GM21717 (cell line): Measurements from ENCODE around the gene CIAO1.
"Not testable (repeated sequence)": the region's sequence is repeated elsewhere in the genome, so short reads cannot be mapped to it uniquely, and the experiment has no call there.

Experiments
- ATAC-seq: cut with Tn5 transposase; IDR thresholded peaks from one replicate; pipeline ENCODE4 v1.9.1; 2021; ENCODE audit warnings: mild to moderate bottlenecking, moderate library complexity; ENCODE audit not compliant: unreplicated experiment

The CIAO1 gene

DNA sequence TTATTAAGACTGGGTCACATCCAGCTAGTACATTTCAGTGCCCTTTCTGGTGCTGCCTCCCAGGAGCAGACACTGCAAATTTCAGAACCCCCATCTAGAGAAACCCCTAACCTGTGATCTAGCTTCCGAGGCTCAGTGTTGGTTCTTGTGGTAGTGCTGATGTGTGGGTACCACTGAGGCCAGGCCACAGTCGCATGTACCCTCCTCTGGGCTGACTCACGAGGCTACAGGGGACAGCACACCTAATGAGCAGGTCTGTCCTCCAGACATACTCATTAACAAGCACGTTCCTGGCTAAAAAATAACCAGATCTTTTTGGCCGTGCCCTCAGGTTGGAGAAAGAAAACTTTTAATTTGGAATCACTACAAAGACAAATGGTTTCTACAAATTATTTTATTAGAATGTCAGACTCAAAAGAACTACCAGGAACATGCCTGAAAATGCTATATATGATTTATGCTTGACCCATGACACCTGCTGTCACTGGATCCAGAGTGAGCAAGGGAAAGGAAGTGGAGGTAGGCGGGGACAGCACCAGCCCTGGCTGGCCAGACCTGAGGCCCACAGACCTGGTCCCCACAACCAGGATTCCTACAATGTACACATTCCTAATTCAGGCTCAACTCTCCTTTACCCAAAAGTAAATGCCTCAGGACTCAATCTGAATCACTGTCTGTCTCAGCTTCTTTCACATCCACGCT is 8.5 kb downstream of the CIAO1 start:
- no peak for ATAC-seq

GRCh38 chr2:96276787-96277499 is 10.9 kb downstream of the CIAO1 start:
- no peak for ATAC-seq

GRCh38 chr2:96287273-96287856 is 21.3 kb downstream of the CIAO1 start:
- no peak for ATAC-seq

DNA sequence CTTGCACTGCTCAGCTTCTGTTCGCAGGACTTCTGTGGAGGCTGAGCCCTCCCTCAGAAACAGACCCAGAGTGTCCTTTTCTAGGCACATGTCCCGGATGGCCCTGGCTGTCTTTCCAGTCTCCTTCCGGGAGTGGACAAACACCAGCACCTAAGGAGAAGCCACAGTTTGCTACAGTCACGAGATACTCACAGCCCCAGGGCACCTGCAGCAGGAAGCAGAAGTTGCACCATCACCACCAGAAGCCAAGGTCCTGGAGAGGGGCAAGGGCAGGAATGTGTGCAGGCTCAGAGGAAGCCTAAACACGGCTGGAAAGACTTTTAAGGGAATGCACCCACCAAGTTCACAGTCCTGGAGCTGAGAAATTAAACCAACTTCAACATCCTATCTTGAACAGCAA is 25.7 kb downstream of the CIAO1 start:
- no peak for ATAC-seq

DNA sequence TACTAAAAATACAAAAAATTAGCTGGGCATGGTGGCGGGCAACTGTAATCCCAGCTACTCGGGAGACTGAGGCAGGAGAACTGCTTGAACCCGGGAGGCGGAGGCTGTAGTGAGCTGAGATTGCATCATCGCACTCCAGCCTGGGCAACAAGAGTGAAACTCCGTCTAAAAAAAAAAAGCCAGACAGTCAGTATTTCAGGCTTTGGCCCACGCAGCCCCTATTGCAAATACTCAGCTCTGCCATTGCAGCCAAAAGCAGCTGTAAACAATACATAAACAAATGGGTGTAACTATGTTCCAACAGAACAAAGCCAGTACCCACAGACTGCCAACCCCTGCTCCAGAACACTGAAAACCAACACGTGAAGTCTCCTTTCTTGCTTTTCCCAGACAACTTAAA is 28.2 kb downstream of the CIAO1 start:
- not testable (repeated sequence) for ATAC-seq

DNA sequence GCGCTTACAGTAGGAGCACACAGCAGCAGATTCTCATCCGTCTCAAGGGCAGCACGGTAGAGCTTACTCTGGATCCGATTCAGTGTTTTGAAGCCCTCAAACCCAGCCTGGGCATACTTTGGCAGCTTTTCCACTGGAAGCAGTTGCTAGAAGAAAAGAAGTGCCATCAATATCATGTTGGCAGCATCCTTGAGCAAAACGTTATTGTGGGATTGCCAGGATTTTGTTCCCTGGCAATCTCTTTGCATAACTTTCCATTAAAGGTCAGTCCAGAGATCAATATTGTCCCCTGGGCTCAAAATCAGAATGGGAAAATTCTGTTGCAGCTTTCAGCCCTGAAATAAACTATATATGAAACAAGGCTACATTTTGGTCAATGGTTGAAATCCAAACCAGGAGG is 30.9 kb downstream of the CIAO1 start:
- ATAC-seq: no peak

GRCh38 chr2:96301865-96302264 is 35.8 kb downstream of the CIAO1 start:
- ATAC-seq: no peak

- ATAC-seq: no peak
Observed at GRCh38 chr2:96304606-96305005, 38.6 kb downstream of the CIAO1 start.

DNA sequence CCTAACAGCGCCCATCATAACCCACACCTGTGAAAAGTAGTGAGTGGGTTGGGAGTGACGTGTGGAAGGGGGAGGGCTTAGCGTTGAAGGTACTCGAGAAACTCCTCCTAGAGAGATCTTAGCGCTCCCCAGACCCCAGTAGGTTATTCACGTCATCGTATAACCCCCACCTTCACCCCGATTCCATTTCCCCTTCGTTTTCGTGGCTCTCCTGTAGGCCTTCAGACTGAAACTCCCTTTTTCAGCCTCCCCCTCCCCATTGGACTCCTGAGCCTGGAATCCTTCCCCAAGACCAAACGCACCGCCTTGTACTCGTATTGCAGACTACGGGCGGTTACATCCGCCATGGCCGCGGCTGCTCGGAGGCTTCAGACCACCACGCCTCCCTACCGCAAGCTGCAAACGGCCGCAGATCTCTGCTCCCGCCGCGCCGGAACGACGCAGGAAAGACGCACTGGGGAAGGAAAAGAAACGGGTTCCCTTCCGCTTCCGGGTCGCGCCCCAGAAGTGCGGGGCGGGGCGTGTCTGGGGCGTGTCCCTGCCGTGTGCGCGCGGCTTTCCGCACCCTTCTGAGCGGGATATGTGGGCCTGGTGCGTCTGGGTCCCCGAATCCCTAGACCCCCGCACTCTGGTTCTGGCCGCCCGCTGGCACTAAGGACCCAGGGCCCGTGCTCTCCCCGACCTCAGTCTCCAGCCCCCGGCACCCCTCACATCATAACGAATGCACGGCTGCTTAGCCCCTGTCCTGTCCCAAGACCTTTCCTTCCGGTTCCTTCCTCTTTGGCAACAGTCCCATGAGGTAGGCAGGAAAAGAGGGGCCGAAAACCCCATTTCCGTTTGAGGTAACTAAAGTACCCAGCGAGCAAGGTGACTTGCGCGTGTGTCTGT is 39.3 kb downstream of the CIAO1 start, which contains the start of gene SNRNP200:
SNRNP200 (minus strand) TSS at position 456 of the 888 bp plus-strand sequence; CDS start at position 347, 109 bp downstream.
- peak; percentile 79 for ATAC-seq

- peak; percentile 5 for ATAC-seq
Observed at GRCh38 chr2:96305979-96306308, 39.9 kb downstream of the CIAO1 start.

- no peak for ATAC-seq
Observed at GRCh38 chr2:96306370-96306769, 40.3 kb downstream of the CIAO1 start.

DNA sequence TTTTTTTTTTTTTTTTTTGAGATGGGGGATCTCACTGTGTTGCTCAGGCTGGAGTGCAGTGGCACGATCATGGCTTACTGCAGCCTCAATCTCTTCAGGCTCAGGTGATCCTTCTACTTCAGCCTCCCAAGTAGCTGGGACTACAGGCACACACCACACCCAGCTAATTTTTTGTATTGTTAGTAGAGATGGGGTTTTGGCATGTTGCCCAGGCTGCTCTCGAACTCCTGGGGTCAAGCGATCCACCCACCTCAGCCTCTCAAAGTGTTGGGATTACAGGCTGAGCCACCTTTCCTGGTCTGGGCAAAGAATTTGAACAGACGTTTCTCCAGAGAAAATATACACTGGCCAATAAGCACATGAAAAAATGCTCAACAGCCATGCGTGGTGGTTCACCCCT is 42.2 kb downstream of the CIAO1 start:
- ATAC-seq: no peak

DNA sequence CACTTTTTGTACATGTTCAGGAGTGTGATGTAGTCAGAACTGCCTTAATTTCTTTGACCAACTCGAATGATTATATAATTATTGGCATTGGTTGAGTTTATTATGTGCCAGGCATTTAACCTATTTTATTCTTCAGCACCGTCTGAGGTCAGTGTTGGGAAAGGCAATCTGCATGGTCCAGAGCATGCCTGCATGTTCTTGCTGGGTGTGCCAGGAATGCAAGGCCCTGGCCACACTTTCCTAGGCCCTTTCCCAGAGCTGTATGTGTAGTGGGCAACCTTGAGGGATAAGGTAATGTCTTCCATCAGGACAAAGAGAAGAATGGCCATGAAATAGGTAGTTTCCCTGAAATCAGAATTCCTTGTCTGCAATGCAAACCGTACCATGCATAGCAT is 49.0 kb downstream of the CIAO1 start:
- no peak for ATAC-seq

- ATAC-seq: no peak
Observed at GRCh38 chr2:96315400-96316071, 49.5 kb downstream of the CIAO1 start.

GRCh38 chr2:96316999-96317398 is 51.0 kb downstream of the CIAO1 start:
- ATAC-seq: no peak

GRCh38 chr2:96317584-96317997 is 51.6 kb downstream of the CIAO1 start:
- ATAC-seq: no peak

DNA sequence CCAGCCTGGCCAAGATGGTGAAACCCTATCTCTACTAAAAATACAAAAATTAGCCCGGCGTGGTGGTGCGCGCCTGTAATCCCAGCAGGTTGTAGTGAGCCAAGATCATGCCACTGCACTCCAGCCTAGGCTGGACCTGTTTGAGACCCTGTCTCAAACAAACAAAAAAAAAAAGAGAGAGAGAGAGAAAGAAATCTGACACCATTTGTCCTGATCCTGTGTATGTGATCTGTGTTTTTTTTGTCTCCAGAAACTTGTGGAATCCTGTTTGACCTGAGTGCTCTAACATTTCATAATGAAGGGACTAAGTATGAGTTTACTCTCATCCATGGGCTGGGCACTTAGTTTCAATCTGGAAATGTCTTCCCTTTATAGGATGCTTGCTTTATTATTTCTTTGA is 52.7 kb downstream of the CIAO1 start:
- ATAC-seq: no peak

DNA sequence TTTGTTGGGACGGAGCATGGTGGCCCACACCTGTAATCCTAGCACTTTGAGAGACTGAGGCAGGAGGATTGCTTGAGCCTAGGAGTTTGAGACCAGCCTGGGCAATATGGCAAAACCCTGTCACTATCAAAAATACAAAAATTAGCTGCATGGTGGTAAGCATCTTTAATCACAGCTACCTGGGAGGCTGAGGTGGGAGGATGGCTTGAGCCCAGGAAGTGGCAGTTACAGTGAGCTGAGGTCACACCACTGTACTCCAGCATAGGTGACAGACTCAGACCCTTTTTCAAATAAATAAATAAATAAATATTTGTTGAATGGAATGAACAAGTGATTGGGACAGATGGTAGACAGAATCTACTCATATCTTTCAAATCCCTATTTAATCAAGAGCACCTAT is 53.4 kb downstream of the CIAO1 start:
- ATAC-seq: no peak

- ATAC-seq: no peak
Observed at GRCh38 chr2:96320326-96320725, 54.3 kb downstream of the CIAO1 start.

DNA sequence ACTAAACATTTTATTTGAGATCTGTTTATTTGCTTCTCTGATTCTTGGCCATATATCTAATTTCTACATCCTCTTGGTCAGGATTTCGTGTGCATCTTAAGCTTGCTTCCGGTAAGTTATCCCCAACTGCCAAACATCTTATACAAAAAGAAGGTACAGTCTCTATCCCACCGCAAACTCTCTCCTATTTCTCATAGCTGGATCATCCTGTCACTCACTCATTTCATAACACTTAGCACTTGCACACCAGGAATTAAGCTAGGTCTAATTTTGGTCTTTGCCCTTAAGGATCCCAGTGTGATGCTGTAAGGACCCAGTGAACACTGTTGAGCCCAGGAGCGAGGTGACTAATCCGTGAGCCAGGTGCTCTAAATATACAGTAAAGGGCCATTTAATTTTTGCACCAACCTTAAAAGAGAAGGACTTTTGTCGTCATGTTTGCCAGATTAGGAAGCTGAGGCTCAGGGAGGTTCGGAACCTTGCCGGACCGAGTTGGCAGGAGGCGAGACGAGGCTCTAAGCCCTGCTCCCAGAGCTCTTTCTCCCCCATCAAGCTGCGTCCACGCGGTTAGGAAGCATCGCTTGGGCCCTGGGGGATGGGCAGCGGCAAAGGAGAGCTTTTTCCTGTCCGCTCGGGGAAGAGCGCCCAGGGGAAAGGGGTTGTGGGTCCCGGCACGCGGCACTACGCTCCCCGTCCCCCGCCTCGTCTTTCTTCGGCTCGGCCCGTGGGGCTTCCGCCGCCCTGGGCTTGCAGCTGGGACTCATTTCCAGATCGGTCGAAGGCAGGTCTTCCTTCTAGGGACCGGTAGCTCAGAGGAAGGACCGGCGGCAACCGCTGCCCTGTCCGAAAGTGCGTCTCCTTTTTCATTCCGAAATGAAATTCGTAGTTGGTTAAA is 55.0 kb downstream of the CIAO1 start:
- ATAC-seq: peak; percentile 29
